GM19324 (cell line): ENCODE measurements around the gene CYP46A1.
"Not testable (repeated sequence)": the region's sequence is repeated elsewhere in the genome, so short reads cannot be mapped to it uniquely, and the experiment has no call there.

Experiments
- ATAC-seq: cut with Tn5 transposase; IDR thresholded peaks from one replicate; pipeline ENCODE4 v1.9.1; 2021; ENCODE audit warnings: mild to moderate bottlenecking, moderate library complexity; ENCODE audit not compliant: unreplicated experiment, low FRiP score

Gene CYP46A1

DNA sequence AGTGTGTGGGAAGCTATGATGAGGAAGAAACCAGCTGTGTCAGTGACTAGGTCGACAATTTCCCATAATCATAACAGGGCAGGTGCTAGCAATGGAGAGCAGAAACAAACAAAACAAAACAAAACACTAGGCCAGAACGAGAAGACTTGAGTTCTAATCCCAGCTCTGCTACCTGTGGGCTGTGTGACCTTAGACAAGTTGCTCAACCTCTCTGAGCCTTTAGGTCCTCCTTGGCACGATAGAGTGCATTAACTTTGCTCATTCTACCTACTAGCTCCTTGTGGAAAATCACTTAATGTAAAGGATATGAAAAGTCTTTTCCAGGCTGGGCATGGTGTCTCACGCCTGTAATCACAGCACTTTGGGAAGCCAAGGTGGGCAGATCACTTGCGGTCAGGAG, 27.9 kb upstream of the CYP46A1 start:
- ATAC-seq = no peak

DNA sequence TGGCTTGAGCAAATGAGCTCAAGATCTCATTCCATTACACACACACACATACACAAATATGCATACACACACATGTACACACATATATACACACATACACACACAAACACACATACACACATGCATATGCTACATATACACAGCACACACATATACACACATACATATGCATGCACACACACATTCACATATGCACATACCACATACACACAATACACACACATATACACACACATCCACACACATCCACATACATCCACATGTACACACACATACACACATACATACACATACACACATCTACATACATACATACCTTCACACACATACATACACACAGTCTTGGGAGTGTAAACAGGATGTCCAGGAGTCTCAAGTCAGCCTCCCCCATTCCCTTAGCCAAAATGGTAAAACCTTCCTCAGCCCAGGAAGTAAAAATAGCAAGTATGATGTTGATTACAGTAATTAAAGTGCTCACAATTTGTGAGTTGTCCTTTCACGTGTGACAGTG, 26.4 kb upstream of the CYP46A1 start:
- no peak for ATAC-seq

DNA sequence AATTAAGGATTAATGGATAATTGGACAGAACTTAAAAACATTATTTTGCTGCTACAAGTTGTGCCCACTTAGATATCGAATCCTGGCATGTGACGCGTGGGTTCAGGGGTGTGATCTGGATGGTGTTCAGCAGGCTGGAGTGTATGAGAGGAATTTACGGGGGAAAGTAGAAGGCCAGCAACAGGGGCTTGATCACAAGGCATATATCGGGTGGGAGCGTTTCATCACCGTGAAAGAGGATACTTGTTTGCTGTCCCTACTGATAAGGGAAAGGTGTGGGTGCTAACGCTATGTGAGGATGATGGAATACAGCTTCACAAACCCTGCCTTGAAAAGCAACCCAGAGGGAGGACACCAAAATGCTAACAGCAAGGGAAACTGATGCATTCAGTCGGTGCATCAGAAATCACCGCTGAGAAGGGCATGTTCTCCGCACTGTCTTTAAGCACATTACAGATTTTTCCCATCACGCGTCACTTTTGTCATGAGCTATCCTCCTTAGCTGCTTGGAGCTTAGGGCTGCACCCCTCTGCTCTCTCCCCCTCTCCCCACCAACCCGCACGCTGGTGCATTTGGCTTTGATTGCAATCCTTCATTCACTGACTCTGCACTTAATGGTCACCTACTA, 25.8 kb upstream of the CYP46A1 start:
- ATAC-seq = no peak

DNA sequence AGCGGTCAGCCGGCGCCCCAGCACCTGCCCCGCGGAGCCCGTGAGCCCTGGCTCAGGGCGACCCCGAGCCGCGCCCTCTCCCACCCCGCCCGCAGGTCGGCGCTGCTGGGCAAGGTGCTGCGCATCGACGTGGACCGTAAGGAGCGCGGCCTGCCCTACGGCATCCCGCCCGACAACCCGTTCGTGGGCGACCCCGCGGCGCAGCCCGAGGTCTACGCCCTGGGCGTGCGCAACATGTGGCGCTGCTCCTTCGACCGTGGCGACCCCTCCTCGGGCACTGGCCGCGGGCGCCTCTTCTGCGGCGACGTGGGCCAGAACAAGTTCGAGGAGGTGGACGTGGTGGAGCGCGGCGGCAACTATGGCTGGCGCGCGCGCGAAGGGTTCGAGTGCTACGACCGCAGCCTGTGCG, 24.8 kb upstream of the CYP46A1 start:
- ATAC-seq = no peak

DNA sequence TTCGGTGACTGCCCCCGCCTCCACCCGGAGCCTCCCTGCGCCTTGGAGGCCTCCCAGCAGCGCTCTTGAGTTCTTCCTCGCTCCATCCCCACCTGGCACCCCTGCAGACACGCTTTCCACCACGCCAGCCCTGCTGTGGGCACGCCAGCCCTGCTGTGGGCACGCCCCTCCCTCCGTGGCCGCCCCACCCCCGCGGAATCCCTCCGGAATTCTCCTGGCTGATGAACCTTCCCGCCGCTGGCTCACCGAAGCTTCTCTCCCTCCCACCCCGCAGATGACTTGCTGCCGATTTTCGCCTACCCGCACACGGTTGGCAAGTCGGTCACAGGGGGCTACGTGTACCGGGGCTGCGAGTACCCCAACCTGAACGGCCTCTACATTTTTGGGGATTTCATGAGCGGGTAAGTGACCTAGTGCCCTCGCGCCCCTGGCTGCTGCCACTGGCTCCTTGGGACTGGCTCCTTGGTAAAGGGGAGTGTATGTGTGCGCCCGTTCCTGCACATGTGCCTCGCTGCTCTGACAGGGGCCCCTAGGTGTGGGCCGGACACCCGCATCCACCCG, 24.0 kb upstream of the CYP46A1 start:
- ATAC-seq = no peak

DNA sequence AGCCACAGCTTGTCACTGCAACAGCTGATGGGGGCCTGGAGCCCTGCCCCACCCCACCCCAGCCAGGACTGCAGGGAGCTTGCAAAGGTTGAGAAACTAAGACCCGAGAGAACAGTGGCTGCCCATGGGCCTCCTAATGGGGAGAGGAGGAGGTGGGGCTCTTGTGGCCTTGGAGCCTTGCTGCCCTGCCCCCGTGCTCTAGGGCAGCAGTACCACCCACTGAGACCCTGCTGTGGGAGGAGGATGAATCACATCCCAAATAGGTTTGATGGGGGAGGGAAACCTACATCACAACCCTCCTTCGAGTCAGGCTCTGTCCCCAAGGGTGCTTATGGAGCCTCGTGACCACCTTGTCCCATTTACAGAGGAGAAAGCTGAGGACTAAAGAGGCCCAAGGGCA, 23.3 kb upstream of the CYP46A1 start:
- no peak for ATAC-seq

DNA sequence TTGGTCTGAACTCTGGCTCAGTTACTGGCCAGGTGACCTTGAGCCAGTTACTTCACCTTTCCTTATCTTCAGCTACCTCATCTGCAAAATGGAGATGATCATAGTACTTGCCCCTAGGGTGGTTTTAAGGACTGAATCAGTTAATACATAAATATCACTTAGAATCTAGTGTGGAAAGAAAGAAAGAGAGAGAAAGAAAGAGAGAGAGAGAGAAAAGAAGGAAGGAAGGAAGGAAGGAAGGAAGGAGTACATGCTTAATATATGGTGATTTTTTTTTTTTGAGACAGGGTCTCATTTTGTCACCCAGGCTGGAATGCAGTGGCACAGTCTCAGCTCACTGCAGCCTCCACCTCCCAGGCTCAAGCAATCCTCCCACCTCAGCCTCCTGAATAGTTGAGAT, 22.9 kb upstream of the CYP46A1 start:
- not testable (repeated sequence) for ATAC-seq

DNA sequence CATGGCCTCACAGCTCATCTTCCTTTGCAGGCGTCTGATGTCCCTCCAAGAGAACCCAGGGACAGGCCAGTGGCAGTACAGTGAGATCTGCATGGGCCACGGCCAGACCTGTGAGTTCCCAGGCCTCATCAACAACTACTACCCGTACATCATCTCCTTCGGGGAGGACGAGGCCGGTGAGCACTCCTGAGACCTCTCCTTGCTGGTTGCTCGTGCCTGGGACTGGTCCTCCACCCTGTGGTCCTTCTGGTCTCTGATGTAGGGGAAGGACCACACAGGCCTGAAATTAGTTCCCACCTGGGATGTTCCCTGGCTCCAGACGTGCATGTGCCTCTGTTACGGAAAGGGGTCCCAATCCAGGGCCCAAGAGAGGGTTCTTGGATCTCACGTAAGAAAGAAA, 21.3 kb upstream of the CYP46A1 start:
- no peak for ATAC-seq

DNA sequence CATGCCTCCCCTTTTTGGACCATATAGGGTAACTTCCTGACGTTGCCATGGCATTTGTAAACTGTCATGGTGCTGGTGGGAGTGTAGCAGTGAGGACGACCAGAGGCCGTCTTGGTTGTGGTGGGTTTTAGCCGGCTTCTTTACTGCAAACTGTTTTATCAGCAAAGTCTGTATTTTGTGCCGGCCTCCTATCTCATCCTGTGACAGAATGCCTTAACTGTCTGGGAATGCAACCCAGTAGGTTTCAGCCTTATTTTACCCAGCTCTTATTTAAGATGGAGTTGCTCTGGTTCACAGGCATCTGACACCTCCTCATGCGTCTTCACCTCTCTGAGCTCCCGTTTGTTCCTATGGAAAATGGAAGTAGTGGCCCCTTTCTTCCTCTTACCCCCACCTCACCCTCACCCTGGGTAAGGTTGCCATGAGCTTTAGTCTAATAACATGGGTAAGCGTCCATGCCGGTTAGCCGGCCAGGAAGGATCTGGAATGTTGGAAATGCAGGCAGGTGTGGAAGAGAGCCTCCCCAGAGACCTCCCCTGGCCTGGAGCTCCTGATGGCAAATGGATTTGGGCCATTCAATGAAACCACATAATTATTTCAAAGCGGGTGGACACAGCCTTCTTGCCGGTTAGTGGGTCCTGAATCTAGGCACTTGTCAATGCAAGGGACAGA, 20.6 kb upstream of the CYP46A1 start:
- no peak for ATAC-seq

DNA sequence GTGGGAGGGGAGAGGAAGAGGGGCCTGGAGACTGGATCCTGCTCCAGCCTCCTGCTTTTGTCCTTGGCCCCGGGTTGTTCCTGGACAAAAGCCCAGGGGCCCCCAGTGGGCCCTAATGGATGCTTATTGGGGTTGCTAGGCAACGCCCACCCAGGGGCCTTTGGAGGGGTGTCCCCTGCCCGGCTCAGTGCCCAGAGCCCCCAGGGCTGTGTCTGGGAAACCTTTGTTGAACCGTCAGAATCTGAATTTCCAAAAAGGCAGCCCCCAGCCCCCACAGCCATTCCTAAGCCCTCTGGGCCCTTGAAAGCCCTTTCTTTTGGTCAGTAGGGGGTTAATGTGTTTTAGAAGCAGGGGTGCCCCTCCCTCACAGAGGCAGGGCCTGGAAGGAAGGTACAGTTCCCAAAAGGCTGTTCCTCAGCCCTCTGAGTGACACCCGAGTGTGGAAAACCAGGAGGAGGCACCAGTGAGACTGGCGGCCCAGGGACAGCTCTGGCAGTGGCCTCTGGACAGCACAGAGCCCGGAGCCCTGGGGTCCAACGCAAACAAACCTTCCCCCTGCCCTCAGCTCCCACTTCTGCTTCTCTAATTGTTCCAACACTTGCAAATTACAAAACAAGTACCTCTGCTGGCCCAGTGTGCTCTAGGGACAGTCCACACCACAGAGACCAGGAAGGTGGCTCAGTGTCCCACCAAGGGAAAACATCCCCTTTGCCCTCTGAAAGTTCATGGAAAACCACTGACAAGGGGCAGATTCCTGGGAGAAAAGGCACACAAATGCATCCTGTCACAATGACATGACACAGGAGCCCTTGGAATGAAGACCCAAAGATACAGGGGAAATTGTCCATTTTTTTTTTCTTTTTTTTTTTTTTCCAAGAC, 19.8 kb upstream of the CYP46A1 start:
- ATAC-seq = no peak

DNA sequence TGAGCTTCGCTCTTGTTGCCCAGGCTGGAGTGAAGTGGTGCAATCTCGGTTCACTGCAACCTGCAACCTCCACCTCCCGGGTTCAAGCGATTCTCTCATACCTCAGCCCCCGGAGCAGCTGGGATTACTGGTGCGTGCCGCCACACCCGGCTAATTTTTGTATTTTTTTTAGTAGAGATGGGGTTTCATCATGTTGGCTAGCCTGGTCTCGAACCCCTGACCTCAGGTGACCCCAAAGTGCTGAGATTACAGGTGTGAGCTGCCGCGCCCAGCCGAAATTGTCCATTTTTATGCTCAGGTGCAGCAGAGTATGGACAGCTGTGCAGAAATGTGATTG, 19.2 kb upstream of the CYP46A1 start:
- no peak for ATAC-seq

DNA sequence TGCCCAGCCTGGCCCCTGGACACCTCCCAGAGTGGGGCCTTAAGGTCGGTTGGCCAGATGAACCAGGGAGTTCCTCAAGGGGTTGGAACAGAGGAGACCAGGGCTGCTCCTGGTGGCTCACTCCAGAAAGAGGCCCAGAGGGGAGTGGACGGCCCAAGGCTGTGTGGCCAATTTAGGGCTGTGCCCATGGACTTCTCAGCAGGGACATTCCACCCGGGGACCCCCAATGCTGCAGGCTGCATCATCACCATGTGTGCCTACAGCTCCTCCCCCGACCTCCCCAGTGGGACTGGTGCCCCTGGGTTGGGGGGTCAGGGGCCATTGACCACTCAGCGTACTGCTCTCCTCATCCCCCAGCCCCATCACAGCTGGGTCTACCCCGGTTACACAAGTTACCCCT, 17.6 kb upstream of the CYP46A1 start:
- ATAC-seq = no peak

DNA sequence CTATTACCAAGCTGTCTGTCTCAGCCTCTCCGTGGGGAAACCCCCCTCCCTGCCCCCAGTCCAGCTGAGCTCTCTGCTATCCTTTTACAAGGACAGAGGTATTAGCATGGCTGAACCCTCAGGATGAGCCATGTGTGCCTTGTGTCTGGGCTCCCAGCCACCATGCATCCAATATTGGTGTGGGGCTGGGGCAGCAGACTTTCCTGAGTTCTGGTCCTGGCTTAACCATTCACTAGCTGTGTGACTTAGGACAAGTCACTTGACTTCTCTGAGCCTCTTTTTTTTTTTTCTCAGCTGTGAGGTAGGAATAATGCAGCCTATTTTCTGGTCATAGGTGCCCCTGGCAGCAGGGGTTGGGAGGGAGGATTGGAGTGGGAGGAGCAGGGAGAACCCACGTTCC, 17.1 kb upstream of the CYP46A1 start:
- no peak for ATAC-seq

DNA sequence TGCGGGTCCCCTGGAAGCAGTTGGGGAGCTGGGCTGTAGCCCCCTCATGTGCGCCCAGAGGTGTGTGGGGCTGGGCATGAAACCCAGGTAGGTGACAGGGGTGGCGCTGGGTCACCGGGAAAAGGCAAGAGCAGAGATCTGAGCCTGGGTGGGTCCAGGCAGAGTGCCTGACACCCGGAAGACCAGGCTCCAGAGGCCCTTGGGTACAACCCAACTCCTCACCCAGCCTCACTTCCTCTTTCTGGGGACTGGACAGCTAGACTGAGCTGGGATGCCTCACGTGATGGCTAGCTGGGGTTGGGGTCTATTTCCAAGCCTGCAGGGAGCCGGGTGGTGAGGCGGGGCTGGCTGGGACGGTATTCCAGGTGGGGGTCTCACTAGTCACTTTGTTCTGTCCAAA, 16.3 kb upstream of the CYP46A1 start:
- ATAC-seq = no peak

DNA sequence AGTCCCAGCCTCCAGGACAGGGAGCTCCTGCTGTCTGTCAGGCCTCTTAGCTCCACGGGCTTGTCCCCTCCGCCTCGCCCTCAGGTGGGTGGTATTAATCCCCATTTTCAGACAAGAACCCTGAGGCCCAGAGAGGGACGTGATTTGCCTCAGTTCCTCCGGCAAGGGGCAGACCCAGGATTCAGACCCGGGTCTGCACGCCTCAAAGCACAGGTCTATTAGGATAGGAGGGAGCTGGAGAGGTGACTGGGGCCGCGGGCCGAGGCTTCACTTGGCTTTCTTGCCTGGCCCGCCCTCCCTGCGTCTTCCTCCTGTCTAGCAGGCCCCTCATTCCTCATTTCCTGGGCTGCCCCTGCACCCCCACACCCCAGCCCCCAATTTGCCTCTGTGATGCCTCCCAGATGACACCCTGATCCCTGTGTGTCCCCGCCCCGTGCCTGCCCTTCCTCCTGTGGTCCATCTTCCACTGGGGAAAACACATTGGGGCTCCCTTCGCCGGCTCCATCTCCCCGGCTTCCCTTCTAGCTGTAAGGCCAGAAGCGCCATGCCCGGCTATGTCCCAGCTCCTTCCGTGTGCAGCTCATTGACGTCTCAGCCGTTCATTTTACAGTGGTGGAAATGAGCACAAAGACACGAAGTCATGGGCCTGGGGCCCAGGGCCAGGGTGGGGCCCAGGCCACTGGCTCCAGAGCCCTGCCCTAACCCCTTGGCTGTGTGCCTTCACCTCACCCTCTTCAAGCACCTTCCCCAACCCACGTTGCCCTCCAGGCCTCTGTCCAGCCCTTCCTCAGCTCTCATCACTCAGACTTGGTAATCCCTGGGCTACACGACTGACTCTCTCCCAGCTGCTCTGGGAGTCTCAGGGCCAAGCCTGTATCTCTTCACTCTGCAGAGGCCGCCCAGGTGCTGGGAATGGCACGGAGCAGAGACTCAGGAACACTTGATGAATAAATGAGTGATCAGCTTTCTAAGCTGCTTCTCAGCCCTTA, 15.5 kb upstream of the CYP46A1 start:
- ATAC-seq = no peak

DNA sequence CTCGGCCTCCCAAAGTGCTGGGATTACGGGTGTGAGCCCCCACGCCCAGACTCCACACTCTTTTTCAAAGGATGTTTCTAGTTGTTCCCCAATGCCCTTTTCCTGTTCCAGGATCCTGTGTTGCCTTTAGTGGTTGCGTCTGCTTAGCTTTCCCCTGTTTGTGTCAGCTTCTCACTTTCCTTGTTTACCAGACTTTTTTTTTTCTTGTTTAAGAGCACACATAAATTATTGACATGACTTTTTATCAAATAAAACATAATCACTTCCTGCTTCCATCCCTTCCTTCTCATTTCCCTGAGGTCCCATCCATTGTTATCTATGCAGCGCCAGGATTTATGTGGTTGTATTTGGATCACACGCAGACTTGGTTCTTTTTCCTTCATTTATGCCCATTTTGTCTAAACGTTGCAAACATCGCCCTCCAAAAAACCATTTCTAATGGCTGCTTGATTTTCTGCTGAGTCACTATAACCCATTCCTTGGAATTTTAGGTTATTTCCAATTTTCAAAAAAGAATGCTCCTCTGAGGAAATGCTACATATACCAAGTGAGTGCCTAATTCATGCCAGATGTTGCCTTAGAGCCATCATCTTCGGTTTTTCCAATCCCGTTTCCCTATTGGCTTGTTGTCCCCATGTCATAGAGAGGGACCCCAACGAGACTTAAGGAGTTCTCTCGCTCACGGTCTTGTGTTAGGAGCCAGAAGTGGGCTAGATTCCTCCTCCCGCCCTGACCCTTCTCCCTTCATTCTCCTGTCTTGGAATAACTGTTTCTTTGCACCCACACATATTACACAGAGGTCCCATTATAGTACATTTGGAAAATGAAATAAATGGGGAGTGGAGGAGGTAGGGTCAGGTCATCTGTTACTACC, 13.5 kb upstream of the CYP46A1 start:
- ATAC-seq = no peak

DNA sequence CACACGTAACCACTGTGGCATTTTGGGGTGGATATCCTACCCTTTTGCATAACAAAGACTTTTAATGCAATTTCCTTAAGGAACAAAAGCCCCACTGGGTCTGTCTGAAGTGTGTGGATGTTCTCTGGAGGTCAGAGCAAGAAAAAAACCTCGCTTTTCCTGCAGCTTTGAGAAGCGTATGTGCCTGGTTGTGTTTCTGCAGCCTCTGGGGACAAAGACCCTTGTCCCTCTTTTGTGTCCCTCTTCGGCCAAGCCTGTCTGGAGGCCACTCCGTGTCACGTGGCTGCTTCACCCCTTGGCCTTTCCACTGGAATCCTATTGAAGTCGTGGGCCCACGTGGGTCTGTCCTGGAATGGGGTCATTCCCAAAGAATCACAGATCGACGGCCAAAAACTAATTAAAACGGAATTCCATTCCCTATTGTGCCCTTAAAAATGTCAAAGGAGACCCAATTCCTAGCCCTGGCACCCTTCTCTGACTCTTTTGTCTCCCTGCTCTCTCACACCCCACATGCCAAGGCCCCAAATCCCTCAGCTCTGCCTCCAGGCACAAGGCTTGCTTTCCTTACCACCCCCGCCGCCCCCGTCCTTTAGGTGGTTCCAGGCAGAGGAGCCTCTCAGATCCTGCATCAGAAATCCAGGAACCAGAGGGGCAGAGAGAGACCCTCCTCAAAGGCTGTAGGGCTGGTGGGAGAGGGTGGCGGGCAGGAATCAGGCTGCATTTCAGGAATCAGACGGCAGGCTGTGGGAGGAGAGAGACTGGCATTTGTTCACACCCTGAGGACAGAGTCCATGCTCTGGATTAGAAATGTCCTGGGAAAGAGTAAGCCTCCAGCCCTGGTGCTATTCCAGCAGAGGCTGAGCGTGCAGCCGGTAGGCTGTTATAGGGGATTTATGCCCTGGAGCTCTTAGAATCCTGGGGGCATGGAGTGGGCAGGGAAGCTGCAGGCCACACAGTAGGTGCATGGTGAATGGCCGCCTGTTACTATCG, 12.6 kb upstream of the CYP46A1 start:
- no peak for ATAC-seq
